Measurements from ENCODE around the gene SH3PXD2A.

SH3PXD2A gene

GRCh38 chr10:103855424-103855823, at the start of gene SH3PXD2A:
TSS of gene SH3PXD2A (minus strand) at chr10:103855576. CDS start at chr10:103855266, 310 bp downstream.
- no peak for DNase-seq

- DNase-seq, result no peak
Observed at GRCh38 chr10:103901299-103901698, 45.9 kb upstream of the SH3PXD2A start.

- DNase-seq, result no peak
Observed at GRCh38 chr10:103899312-103899711, 43.9 kb upstream of the SH3PXD2A start.

GRCh38 chr10:103897241-103897774, 41.9 kb upstream of the SH3PXD2A start:
- no peak for DNase-seq

GRCh38 chr10:103896225-103896624, 40.8 kb upstream of the SH3PXD2A start:
- no peak for DNase-seq

- no peak for DNase-seq
Observed at GRCh38 chr10:103895411-103896186, 40.2 kb upstream of the SH3PXD2A start.

GRCh38 chr10:103894441-103894864, 39.1 kb upstream of the SH3PXD2A start:
- DNase-seq, result no peak

GRCh38 chr10:103893817-103894216, 38.4 kb upstream of the SH3PXD2A start:
- DNase-seq, result no peak

GRCh38 chr10:103892181-103892580, 36.8 kb upstream of the SH3PXD2A start:
- no peak for DNase-seq

- no peak for DNase-seq
Observed at GRCh38 chr10:103890688-103891087, 35.3 kb upstream of the SH3PXD2A start.

- peak in 1 of 2 donors; percentile 47 for DNase-seq
Observed at GRCh38 chr10:103890194-103890658, 34.9 kb upstream of the SH3PXD2A start.

GRCh38 chr10:103889121-103889720, 33.8 kb upstream of the SH3PXD2A start:
- no peak for DNase-seq

- peak in 1 of 2 donors; percentile 70 for DNase-seq
Observed at GRCh38 chr10:103888113-103888841, 32.9 kb upstream of the SH3PXD2A start.

- no peak for DNase-seq
Observed at GRCh38 chr10:103885617-103886016, 30.2 kb upstream of the SH3PXD2A start.

GRCh38 chr10:103884681-103885139, 29.3 kb upstream of the SH3PXD2A start:
- peak in 1 of 2 donors; percentile 58 for DNase-seq

GRCh38 chr10:103882285-103883007, 27.1 kb upstream of the SH3PXD2A start:
- no peak for DNase-seq

GRCh38 chr10:103881416-103882284, 26.3 kb upstream of the SH3PXD2A start:
- DNase-seq, result no peak

- no peak for DNase-seq
Observed at GRCh38 chr10:103879831-103880230, 24.5 kb upstream of the SH3PXD2A start.

GRCh38 chr10:103879409-103879808, 24.0 kb upstream of the SH3PXD2A start:
- DNase-seq, result no peak

GRCh38 chr10:103877861-103878260, 22.5 kb upstream of the SH3PXD2A start:
- DNase-seq, result no peak

GRCh38 chr10:103876155-103876554, 20.8 kb upstream of the SH3PXD2A start:
- no peak for DNase-seq
